Breast epithelium (tissue), 4 donors: ENCODE results near the gene DNAH9. TPM values are rescaled to one million over a fixed set of nuclear protein-coding genes. Genes with fewer than 3 reads are reported as not detected.

Source experiments
- DNase-seq, 2 donors: peaks; one replicate each; pipeline ENCODE4 v3.0.0-alpha.2; 2019; ENCODE audit warnings: low spot score in 2 of 2
- H3K27ac ChIP-seq, 2 donors: fragments of 200-600 bp; sonication (generic) in 1 of 2; one replicate each; pipeline ENCODE4 v1.5.1; 2016 to 2019; ENCODE audit warnings: mild to moderate bottlenecking in 1 of 2
- H3K27me3 ChIP-seq, 2 donors: fragments of 200-600 bp; sonication (generic) in 1 of 2; one replicate each; pipeline versions ENCODE4 v1.5.1 to v1.6.0; 2017 to 2019; ENCODE audit warnings: control low read depth in 1 of 2, mild to moderate bottlenecking in 1 of 2
- H3K36me3 ChIP-seq: fragments of 200-600 bp; one replicate; pipeline ENCODE4 v1.5.1; 2019
- H3K4me1 ChIP-seq, 2 donors: fragments of 200-600 bp; sonication (generic); one replicate each; pipeline ENCODE4 v1.5.1; 2016 to 2019; ENCODE audit warnings: control low read depth in 1 of 2
- H3K4me3 ChIP-seq, 3 donors: fragments of 200-600 bp; sonication (generic); 1 replicate in 2 of 3; 2 replicates in 1 of 3; pipeline ENCODE4 v1.5.1; 2016 to 2019; ENCODE audit warnings: mild to moderate bottlenecking in 3 of 3, moderate library complexity in 2 of 3
- H3K9me3 ChIP-seq, 2 donors: fragments of 200-600 bp; sonication (generic) in 1 of 2; one replicate each; pipeline ENCODE4 v1.5.1; 2016 to 2019; ENCODE audit warnings: control low read depth in 1 of 2
- POLR2A ChIP-seq: fragments of 450-650 bp; IDR thresholded peaks from one replicate; pipeline ENCODE4 v1.6.1; 2016; ENCODE audit warnings: antibody characterized with exemption, mild to moderate bottlenecking, moderate library complexity
- POLR2AphosphoS5 ChIP-seq, 3 donors: sonication (generic); formaldehyde crosslinking; IDR thresholded peaks; one replicate each; pipeline ENCODE4 v1.6.1; 2017; ENCODE audit warnings: antibody characterized with exemption in 3 of 3
- intact Hi-C: fragments of 100-400 bp; cut with DNase I; formaldehyde crosslinking; loops from one replicate; pipeline ENCODE4 v1.15.1; 2023; ENCODE audit warnings: low total_unique reads
- total RNA-seq, 3 donors: library from RNA; depleted of rRNA; stranded (reverse); fragments of >200 nt; gene quantifications; one replicate each; pipeline ENCODE4 v1.1.0, GENCODE V29; 2016
- TF ChIP-seq, protein P1 (sequence below), 3 donors: fragments of 450-650 bp; IDR thresholded peaks; one replicate each; pipeline ENCODE4 v1.5.1; 2016 to 2017; ENCODE audit warnings: antibody characterized with exemption in 3 of 3, mild to moderate bottlenecking in 3 of 3, moderate library complexity in 3 of 3

Gene DNAH9
- total RNA-seq, 3 donors from 2014 or later = 0.66 to 3.5 (median 1.2) TPM

DNA sequence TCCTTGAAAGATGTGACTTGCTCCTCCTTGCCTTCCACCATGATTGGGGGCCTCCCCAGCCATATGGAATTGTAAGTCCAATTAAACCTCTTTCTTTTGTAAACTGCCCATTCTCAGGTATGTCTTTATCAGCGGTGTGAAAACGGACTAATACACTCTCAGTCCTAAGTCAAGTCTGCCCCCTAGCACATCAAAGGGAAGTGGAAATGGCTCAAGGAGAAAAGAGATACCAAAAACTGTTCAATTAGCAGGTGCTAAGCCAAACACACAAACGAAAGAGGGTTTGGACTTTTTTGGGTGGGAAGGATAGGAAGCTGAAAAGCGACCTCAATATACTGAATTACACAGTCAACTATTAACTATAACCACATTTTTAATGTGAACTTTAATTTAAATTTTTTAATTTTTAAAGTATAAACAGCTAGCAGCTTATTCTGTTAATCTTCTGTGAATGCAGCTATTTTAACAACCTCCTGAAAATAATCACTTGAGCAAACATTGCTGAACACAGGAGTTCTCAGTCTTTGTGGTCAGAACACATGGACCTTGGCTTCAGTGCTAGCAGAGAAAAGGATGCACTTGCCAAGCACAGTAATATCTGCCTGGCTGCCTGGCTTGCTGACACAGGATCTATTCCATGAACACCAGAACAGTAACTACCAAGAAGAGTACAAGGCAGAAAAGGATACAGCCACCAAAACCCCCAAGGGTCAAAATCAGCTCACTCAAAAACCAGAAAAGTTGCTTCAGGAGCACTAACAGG, 388.1 kb downstream of the DNAH9 start:
- Histone ChIP-seq H3K4me1 (no peaks in the 10 kb centered on the region), H3K36me3 (no peaks in the 10 kb centered on the region), H3K27ac (no peak overlapping the region), H3K27me3 (no peaks in the 10 kb centered on the region), H3K9me3 (no peaks in the 10 kb centered on the region), H3K4me3 (no peak overlapping the region)
- TF ChIP-seq, protein P1, sequence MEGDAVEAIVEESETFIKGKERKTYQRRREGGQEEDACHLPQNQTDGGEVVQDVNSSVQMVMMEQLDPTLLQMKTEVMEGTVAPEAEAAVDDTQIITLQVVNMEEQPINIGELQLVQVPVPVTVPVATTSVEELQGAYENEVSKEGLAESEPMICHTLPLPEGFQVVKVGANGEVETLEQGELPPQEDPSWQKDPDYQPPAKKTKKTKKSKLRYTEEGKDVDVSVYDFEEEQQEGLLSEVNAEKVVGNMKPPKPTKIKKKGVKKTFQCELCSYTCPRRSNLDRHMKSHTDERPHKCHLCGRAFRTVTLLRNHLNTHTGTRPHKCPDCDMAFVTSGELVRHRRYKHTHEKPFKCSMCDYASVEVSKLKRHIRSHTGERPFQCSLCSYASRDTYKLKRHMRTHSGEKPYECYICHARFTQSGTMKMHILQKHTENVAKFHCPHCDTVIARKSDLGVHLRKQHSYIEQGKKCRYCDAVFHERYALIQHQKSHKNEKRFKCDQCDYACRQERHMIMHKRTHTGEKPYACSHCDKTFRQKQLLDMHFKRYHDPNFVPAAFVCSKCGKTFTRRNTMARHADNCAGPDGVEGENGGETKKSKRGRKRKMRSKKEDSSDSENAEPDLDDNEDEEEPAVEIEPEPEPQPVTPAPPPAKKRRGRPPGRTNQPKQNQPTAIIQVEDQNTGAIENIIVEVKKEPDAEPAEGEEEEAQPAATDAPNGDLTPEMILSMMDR (IDR thresholded peaks at IDR 0.05) = no peak
- TF ChIP-seq POLR2A (no peak), POLR2AphosphoS5 (IDR thresholded peaks at IDR 0.05) (no peak)
- intact Hi-C loops = no loop called here
- no peak for DNase-seq

DNA sequence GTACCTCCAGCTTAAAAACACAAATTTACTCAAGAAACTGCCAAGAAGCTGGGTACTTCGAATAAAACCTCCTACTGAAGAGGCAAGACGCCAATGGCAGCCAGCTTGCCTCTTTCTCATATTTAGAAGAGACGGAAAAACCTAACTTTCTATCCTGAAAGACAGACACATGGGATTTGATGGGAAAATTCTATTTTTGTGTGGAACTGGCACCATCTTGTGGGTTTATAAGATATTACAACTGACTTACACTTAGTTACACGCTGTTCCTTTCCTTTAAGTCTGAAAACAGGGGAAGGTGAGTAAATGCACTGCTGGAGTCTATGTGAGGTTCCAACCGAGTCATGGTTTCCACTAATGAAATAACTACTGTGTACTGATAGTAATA, 388.7 kb downstream of the DNAH9 start:
- no peaks in the 10 kb centered on the region for H3K27me3 ChIP-seq
- TF ChIP-seq POLR2A = no peak
- TF ChIP-seq, protein P1 (IDR thresholded peaks at IDR 0.05) = peak in 2 of 3 donors; percentile 36 to 57
- intact Hi-C loops = no loop called here
- H3K36me3 ChIP-seq = no peaks in the 10 kb centered on the region
- H3K4me1 ChIP-seq = no peaks in the 10 kb centered on the region
- no peaks in the 10 kb centered on the region for H3K9me3 ChIP-seq
- H3K4me3 ChIP-seq = no peak overlapping the region
- DNase-seq = no peak
- no peak overlapping the region for H3K27ac ChIP-seq

DNA sequence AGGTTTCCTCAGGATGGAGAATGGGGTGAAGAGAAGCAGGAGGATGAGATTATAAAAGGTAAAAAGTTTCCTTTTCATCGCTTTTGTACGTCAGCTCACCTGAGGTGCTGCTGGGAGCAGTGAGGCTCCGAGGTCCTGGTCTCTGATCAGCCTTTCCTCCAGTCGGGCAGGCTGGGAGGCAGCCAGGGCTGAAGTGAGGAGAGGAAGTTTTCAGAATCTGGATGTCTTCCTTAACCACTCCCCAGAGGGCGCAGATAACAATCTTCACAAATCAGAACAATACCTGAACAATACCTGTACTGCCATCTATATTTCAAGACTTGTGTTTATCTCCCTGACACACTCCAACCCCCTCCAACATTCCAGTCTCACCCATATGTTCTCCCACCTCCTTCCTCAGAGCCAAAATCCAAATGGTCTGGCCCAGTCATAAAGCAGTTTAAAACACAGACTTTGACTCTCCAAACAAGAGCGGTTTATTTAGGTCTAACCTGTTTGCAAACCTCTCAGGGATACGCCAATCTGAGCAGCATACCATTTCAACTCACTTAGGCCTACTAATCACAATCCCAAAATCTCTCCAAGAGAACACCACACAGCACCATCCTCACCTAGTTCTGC, 392.2 kb downstream of the DNAH9 start:
- H3K36me3 ChIP-seq = no peaks in the 10 kb centered on the region
- H3K4me1 ChIP-seq = no peaks in the 10 kb centered on the region

DNA sequence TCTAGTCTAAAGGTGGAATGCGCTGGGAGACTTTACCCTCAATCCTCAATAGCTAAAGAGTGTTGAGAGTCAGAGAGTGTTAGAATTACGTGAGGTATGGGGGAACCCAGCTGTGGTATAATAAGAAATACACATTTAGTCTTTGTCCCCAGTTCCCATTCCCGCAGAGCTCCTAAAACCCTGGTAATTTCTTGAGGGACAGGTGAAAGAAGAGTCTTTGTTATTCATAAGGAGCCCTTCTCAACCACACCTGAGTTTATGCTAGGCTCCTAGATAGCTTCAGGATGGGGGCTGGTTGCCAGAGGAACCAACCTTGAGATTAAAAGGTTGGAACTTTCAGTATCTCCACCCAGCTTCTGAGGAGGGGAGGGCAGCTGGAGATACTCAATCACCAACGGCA, 393.2 kb downstream of the DNAH9 start:
- Histone ChIP-seq H3K4me3 (no peak overlapping the region), H3K27ac (no peak overlapping the region), H3K4me1 (no peaks in the 10 kb centered on the region), H3K27me3 (no peaks in the 10 kb centered on the region), H3K9me3 (no peaks in the 10 kb centered on the region), H3K36me3 (no peaks in the 10 kb centered on the region)
- no peak for DNase-seq
- no peak for TF ChIP-seq POLR2A
- TF ChIP-seq, protein P1 (IDR thresholded peaks at IDR 0.05) = no peak
- no peak for TF ChIP-seq POLR2AphosphoS5 (IDR thresholded peaks at IDR 0.05)
- intact Hi-C loops = no loop called here

More for the DNA sequence above, 392.2 kb downstream of the DNAH9 start:
- TF ChIP-seq POLR2AphosphoS5 (IDR thresholded peaks at IDR 0.05) (no peak), POLR2A (no peak)
- TF ChIP-seq, protein P1 (IDR thresholded peaks at IDR 0.05) = no peak
- H3K4me3 ChIP-seq = no peak overlapping the region
- no peaks in the 10 kb centered on the region for H3K9me3 ChIP-seq
- DNase-seq = no peak
- H3K27me3 ChIP-seq = no peaks in the 10 kb centered on the region
- no peak overlapping the region for H3K27ac ChIP-seq
- intact Hi-C loops = no loop called here

DNA sequence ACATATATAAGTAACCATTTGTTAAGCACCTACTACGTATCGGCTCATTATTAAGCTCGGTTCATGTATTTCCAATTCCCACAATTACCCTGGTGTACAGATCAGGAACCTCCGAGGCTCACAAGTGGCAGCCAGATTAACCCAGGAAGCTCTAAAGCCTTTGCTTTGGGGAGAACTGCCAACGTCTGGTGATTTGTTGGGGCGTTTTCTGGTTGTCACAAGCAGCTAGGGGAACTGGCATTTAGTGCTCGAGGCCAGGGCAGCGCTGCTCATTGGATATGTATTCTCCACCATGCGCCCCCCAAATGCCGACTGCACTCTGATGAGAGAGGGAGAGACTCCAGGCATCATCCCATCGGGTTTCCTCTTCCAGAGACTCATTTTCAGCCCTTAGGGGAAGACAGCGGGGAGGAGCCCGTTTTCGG, 398.5 kb downstream of the DNAH9 start:
- Histone ChIP-seq H3K4me3 (peak overlapping the region; percentile 89 to 93 (median 92)), H3K36me3 (no peaks in the 10 kb centered on the region), H3K9me3 (no peaks in the 10 kb centered on the region), H3K27ac (peak overlapping the region; percentile 86 to 92), H3K4me1 (no peaks in the 10 kb centered on the region), H3K27me3 (no peaks in the 10 kb centered on the region)
- intact Hi-C loops = no loop called here
- DNase-seq = no peak
- TF ChIP-seq POLR2AphosphoS5 (IDR thresholded peaks at IDR 0.05) = no peak
- TF ChIP-seq, protein P1 (IDR thresholded peaks at IDR 0.05) = peak in 2 of 3 donors; percentile 19 to 21
